Astrocyte of the spinal cord (primary cell): ENCODE data around the gene CCDC57.

Experiments
- DNase-seq: peaks from one replicate; pipeline ENCODE4 v3.0.0; 2011; ENCODE audit warnings: low read depth, low spot score
- H3K4me3 ChIP-seq: 2 replicates; pipeline ENCODE4 v1.5.1; 2011; ENCODE audit warnings: low read depth, mild to moderate bottlenecking, low read length, moderate library complexity
- in situ Hi-C: cut with HindIII; loops from 2 replicates; pipeline ENCODE4 v1.10.0; 2017; ENCODE audit warnings: low sequenced_read_pairs
- TF ChIP-seq, protein P1 (sequence below): IDR thresholded peaks from 2 replicates; pipeline ENCODE4 v1.5.1; 2012; ENCODE audit warnings: low read depth, mild to moderate bottlenecking, low read length, inconsistent platforms

Gene CCDC57

DNA sequence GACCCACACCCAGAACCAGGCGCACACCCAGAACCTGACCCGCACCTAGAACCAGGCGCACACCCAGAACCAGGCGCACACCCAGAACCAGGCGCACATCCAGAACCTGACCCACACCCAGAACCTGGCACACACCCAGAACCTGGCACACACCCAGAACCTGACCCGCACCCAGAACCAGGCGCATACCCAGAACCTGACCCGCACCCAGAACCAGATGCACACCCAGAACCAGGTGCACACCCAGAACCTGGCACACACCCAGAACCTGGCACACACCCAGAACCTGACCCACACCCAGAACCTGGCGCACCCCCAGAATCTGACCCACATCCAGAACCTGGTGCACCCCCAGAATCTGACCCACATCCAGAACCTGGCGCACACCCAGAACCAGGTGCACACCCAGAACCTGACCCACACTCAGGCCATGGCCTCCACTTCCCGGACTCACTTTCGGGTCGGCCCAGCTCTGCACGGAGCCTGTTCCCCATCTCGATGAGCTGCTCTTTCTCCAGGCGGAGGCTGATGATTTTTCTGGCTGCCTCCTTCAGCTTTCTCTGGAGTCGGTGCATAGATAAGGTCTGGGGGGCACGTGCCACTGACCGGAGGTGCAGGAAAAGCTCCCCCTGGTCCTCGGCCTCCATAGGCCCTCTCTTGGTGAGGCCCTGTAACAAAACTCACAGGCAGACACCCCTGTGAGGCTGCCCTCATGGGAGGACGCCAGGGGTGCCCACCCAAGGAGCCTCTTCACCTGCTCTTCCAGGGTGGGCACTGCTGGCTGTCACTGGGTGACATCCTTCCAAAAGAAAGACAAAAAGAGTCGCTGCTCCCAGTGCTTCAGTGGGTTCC lies 61.3 kb downstream of the CCDC57 start:
- in situ Hi-C loops: no loop called here
- no peak overlapping the region for H3K4me3 ChIP-seq
- TF ChIP-seq, protein P1, sequence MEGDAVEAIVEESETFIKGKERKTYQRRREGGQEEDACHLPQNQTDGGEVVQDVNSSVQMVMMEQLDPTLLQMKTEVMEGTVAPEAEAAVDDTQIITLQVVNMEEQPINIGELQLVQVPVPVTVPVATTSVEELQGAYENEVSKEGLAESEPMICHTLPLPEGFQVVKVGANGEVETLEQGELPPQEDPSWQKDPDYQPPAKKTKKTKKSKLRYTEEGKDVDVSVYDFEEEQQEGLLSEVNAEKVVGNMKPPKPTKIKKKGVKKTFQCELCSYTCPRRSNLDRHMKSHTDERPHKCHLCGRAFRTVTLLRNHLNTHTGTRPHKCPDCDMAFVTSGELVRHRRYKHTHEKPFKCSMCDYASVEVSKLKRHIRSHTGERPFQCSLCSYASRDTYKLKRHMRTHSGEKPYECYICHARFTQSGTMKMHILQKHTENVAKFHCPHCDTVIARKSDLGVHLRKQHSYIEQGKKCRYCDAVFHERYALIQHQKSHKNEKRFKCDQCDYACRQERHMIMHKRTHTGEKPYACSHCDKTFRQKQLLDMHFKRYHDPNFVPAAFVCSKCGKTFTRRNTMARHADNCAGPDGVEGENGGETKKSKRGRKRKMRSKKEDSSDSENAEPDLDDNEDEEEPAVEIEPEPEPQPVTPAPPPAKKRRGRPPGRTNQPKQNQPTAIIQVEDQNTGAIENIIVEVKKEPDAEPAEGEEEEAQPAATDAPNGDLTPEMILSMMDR: no peak
- no peak for DNase-seq

DNA sequence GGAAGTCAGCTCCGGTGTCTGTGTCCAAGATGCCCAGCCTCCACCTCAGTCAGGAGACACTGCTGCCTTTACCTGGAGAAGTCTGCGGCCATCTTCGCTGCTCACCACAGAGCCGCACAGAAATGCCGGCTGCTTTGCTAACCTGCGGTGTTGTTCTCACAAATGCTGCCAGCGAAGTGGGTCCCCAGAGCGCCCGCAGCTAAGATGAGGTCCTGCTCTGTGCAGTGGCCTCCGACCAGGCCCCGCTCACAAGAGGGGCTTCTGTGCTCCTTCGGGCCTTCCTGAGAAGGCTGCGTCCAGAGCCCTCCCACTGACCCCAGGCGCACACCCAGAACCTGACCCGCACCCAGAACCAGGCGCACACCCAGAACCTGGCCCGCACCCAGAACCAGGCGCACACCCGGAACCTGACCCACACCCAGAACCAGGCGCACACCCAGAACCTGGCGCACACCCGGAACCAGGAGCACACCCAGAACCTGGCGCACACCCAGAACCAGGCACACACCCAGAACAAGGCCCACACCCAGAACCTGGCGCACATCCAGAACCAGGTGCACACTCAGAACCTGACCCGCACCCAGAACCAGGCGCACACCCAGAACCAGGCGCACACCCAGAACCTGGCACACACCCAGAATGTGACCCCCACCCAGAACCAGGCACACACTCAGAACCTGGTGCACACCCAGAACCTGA lies 63.1 kb downstream of the CCDC57 start:
- no peak overlapping the region for H3K4me3 ChIP-seq
- in situ Hi-C loops: no loop called here
- DNase-seq: no peak
- TF ChIP-seq, protein P1: no peak

DNA sequence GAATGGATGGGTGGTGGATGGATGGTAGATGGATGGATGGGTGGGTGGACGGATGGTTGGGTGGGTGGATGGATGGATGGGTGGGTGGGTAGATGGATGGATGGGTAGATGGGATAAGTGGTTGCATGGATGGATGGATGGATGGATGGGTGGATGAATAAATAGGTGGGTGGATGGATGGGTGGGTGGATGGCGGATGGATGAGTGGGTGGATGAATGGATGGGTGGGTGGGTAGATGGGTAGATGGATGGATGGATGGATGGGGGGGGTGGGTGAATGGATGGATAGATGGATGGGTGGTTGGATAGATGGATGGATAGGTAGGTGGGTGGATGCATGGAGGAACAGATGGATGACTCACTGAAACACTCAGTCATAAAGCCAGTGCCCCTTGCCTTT lies 63.6 kb downstream of the CCDC57 start:
- no peak overlapping the region for H3K4me3 ChIP-seq
- TF ChIP-seq, protein P1: no peak
- DNase-seq: no peak
- in situ Hi-C loops: no loop called here

DNA sequence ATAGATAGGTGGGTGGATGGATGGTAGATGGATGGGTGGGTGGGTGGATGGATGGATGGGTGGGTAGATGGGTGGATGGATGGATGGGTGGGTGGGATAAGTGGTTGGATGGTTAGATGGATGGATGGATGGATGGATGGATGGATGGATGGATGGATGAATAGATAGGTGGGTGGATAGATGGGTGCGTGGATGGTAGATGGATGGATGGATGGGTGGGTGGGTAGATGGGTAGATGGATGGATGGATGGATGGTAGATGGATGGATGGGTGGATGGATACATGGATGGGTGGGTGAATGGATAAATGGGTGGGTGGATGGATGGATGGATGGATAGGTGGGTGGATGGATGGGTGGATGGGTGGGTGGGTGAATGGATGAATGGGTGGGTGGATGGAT lies 64.6 kb downstream of the CCDC57 start:
- no peak for DNase-seq
- TF ChIP-seq, protein P1: no peak
- in situ Hi-C loops: no loop called here
- H3K4me3 ChIP-seq: no peak overlapping the region

DNA sequence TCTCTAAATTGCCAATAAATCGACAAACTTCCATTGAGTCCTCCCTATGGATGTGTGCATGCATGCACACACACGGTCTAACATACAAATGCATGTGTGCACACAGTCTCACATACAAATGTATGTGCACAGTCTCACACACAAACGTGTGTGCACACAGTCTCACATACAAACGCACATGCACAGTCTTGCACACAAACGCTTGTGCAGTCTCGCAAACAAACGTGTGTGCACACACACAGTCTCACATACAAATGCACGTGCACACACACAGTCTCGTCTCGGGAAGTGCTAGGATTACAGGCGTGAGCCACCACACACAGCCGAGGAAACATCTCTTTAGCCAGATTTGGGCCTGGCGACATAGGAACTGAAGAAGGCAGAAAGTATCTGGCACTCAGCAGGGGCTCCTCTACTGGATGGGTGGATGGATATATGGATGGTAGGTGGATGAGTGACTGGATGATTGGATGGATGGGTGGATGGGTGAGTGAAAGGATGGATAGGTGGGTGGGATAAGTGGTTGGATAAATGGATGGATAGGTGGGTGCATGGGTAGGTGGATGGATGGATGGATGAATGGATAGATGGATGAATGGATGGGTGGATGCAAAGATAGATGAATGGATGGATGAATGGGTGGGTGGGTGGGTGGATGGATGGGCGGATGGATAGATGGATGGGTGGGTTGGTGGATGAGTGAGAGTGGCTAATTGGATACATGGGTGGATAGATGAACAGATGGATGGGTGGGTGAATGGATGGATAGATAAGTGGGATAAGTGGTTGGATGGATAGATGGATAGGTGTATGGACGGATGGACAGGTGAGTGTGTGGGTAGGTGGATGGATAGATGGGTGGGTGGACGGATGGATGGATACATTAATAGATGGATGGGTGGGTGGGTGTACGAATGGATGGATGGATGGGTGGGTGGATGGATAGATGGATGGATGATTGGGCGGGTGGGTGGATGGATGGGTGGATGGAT lies 65.7 kb downstream of the CCDC57 start:
- no peak overlapping the region for H3K4me3 ChIP-seq
- in situ Hi-C loops: no loop called here
- TF ChIP-seq, protein P1: no peak
- DNase-seq: no peak

DNA sequence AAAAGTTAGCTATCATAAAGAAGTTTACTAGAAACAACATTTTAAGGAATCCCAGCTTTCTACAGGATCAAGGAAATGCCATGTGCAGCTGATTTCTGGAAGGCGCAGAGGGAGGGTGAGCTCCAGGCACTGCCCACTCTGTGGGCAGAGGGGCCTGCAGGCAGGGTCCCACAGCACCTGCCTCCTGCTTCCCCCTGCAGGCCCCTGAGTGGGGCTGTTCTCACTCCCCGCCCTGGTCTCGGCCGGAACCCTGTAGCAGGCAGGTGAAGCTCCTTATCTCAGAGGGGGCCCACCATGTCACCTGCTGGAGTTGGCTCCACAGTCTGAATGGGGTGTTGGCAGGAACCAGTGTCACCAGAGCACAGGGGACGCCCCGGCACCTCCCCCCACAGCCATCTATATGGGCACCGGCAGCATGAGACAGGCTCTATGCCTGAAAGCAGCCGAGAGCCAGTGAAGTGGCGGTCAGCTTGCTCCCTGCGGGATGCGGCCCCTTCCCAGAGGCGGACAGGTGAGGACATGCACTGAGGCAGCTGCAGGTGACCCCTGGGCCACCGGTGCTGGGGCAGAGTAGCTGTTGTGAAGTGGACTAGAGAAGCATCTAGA lies 67.0 kb downstream of the CCDC57 start:
- DNase-seq: no peak
- in situ Hi-C loops: no loop called here
- TF ChIP-seq, protein P1: no peak
- no peak overlapping the region for H3K4me3 ChIP-seq
